Measurements from ENCODE around the gene SOWAHD.
"Not testable (repeated sequence)": the region's sequence is repeated elsewhere in the genome, so short reads cannot be mapped to it uniquely, and the experiment has no call there.

Gene SOWAHD

GRCh38 chrX:119759248-119759766 lies 919 bp downstream of the SOWAHD start:
- no peak for DNase-seq

GRCh38 chrX:119760026-119760877 lies 1.9 kb downstream of the SOWAHD start:
- no peak for DNase-seq

- DNase-seq, result peak; percentile 20
Observed at GRCh38 chrX:119762718-119763117, 4.3 kb downstream of the SOWAHD start.

GRCh38 chrX:119763181-119763580 lies 4.8 kb downstream of the SOWAHD start:
- peak; percentile 67 for DNase-seq

- no peak for DNase-seq
Observed at GRCh38 chrX:119763836-119764387, 5.5 kb downstream of the SOWAHD start.

- DNase-seq, result not testable (repeated sequence)
Observed at GRCh38 chrX:119768436-119768835, 10.0 kb downstream of the SOWAHD start.

GRCh38 chrX:119769388-119769787 lies 11.0 kb downstream of the SOWAHD start:
- DNase-seq, result not testable (repeated sequence)

GRCh38 chrX:119775517-119776238 lies 17.3 kb downstream of the SOWAHD start:
- no peak for DNase-seq

GRCh38 chrX:119778829-119779228 lies 20.4 kb downstream of the SOWAHD start:
- DNase-seq, result no peak

GRCh38 chrX:119783026-119783425 lies 24.6 kb downstream of the SOWAHD start:
- DNase-seq, result no peak

- DNase-seq, result no peak
Observed at GRCh38 chrX:119784747-119785446, 26.5 kb downstream of the SOWAHD start.

- no peak for DNase-seq
Observed at GRCh38 chrX:119790977-119791436, 32.6 kb downstream of the SOWAHD start.

GRCh38 chrX:119791437-119792231 lies 33.2 kb downstream of the SOWAHD start, which contains the start of gene RPL39:
Gene RPL39, minus strand, starts transcription at chrX:119791630. Its CDS starts 54 bp downstream, at chrX:119791576.
- DNase-seq, result peak; percentile 50

- DNase-seq, result no peak
Observed at GRCh38 chrX:119801253-119802221, 43.1 kb downstream of the SOWAHD start.

GRCh38 chrX:119802546-119802945 lies 44.2 kb downstream of the SOWAHD start:
- DNase-seq, result no peak

GRCh38 chrX:119808461-119808860 lies 50.1 kb downstream of the SOWAHD start:
- not testable (repeated sequence) for DNase-seq

GRCh38 chrX:119809185-119809666 lies 50.8 kb downstream of the SOWAHD start:
- no peak for DNase-seq

Data from kidney glomerular epithelial cell (primary cell).